ENCODE data around the gene UBL5. TPM values are rescaled to one million over a fixed set of nuclear protein-coding genes. Genes with fewer than 3 reads are reported as not detected.
A peak's percentile ranks its signal among the peaks of the same experiment; 100 is the strongest.
"Not testable (repeated sequence)": the region's sequence is repeated elsewhere in the genome, so short reads cannot be mapped to it uniquely, and the experiment has no call there.

Gene UBL5
- total RNA-seq, 1 donor from 2014 or later = 399 TPM

DNA sequence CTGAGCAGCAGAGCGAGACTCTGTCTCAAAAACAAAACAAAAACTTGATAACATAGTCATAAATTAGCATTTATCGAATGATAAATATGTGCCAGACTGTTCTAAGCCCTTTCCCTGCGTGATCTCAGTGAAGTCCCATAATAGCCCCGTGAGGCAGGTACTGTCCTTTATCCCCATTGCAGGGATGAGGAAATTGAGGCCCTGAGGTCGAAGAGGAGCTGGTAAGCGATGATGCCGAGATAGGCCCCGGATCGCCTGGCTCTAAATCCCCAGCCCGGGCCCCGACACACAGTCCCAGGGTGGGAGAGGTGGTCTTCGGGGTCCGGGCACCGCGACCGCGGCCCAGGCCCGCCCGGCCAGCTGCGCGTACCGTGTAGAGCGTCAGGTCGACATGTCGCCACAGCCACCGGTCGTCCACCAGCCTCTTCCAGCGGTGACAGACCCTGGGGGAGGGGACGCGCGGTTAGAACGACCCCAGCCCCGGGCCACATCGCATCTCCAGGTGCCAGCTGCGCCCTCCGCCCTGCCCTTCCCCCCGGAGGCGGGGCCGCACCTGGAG lies 9.5 kb upstream of the UBL5 start:
- peak overlapping the region; percentile 93 for H3K4me3 Mint-ChIP-seq (ENCODE audit: unreplicated experiment)
- H3K36me3 Mint-ChIP-seq (ENCODE audit: low read depth, unreplicated experiment) = peaks cover 35% of the 10 kb centered on the region
- peaks cover 11% of the 10 kb centered on the region for H3K4me1 Mint-ChIP-seq (ENCODE audit: unreplicated experiment)
- TF ChIP-seq, protein P1, sequence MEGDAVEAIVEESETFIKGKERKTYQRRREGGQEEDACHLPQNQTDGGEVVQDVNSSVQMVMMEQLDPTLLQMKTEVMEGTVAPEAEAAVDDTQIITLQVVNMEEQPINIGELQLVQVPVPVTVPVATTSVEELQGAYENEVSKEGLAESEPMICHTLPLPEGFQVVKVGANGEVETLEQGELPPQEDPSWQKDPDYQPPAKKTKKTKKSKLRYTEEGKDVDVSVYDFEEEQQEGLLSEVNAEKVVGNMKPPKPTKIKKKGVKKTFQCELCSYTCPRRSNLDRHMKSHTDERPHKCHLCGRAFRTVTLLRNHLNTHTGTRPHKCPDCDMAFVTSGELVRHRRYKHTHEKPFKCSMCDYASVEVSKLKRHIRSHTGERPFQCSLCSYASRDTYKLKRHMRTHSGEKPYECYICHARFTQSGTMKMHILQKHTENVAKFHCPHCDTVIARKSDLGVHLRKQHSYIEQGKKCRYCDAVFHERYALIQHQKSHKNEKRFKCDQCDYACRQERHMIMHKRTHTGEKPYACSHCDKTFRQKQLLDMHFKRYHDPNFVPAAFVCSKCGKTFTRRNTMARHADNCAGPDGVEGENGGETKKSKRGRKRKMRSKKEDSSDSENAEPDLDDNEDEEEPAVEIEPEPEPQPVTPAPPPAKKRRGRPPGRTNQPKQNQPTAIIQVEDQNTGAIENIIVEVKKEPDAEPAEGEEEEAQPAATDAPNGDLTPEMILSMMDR (IDR thresholded peaks at IDR 0.05; ENCODE audit: unreplicated experiment) = no peak
- DNase-seq (ENCODE audit: low spot score) = no peak
- H3K9me3 Mint-ChIP-seq (ENCODE audit: unreplicated experiment) = peaks cover 4% of the 10 kb centered on the region
- peaks cover 10% of the 10 kb centered on the region for H3K27me3 Mint-ChIP-seq (ENCODE audit: unreplicated experiment)
- H3K27ac Mint-ChIP-seq (ENCODE audit: unreplicated experiment) = peak overlapping the region; percentile 88

DNA sequence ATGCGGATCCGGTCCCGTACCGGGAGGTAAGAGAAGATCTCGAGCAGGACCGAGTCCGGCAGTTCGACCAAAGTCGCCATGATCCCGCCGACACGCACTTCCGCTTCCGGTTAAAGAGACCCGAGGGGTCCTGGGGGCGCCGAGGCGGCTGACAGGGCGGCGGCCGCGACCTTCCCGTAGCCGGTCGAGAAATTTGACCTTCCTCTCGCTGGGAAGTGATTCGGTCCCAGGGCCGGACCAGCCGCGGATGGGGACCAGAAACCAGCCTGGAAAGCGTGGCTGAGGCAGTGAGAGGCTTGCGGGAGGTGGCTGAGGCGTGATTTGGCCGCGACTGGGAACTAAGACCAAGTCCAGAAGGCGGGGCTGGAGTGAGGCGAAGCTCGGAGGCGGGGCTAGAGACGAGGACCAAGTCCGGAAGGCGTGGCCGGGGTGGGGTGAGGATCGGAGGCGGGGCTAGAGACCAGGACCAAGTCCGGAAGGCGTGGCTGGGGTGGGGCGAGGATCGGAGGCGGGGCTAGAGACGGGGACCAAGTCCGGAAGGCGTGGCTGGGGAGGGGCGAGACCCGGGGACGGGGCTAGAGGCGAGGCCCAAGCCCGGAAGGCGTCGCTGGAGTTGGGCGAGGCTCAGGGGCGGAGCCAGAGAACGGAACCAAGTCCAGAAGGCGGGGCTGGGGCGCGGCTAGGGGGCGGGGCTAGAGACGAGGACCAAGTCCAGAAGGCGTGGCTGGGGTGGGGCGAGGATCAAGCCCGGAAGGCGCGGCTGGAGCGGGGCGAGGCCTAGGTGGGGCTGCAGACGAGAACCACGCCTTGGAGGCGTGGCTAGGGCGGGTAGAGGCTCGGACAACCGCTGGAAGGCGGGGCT lies 8.8 kb upstream of the UBL5 start, which contains the start of gene FBXL12:
Gene FBXL12 (minus strand): TSS at position 346 of the 862 bp plus-strand sequence. CDS start 266 bp downstream, at position 80.
- H3K4me1 Mint-ChIP-seq (ENCODE audit: unreplicated experiment) = peaks cover 11% of the 10 kb centered on the region
- H3K4me3 Mint-ChIP-seq (ENCODE audit: unreplicated experiment) = peak within 1 kb of the TSS; percentile 93
- TF ChIP-seq, protein P1 (IDR thresholded peaks at IDR 0.05; ENCODE audit: unreplicated experiment) = no peak
- peaks cover 4% of the 10 kb centered on the region for H3K9me3 Mint-ChIP-seq (ENCODE audit: unreplicated experiment)
- peaks cover 10% of the 10 kb centered on the region for H3K27me3 Mint-ChIP-seq (ENCODE audit: unreplicated experiment)
- peaks cover 32% of the 10 kb centered on the region for H3K36me3 Mint-ChIP-seq (ENCODE audit: low read depth, unreplicated experiment)
- peak within 1 kb of the TSS; percentile 88 for H3K27ac Mint-ChIP-seq (ENCODE audit: unreplicated experiment)
- DNase-seq (ENCODE audit: low spot score) = peak; percentile 100

DNA sequence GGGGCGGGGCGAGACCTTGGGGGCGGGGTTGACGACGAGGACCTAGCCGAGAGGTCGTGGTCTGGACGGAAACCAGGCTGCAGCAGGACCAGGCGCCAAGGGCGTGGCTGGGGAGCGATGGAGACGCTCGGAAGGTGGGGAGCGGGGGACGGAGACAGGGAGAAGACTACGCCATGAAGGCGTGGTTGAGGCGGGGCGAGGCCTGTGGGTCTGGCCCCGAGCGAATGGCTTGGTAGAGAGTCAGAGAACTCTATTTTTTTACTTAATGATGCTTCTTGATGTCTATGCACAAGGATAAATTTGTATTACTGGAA lies 8.2 kb upstream of the UBL5 start:
- TF ChIP-seq, protein P1 (IDR thresholded peaks at IDR 0.05; ENCODE audit: unreplicated experiment) = no peak
- DNase-seq (ENCODE audit: low spot score) = no peak
- Mint-ChIP-seq H3K9me3 (ENCODE audit: unreplicated experiment) (peaks cover 4% of the 10 kb centered on the region), H3K4me1 (ENCODE audit: unreplicated experiment) (peaks cover 11% of the 10 kb centered on the region), H3K27ac (ENCODE audit: unreplicated experiment) (no peak overlapping the region), H3K36me3 (ENCODE audit: low read depth, unreplicated experiment) (peaks cover 30% of the 10 kb centered on the region), H3K4me3 (ENCODE audit: unreplicated experiment) (peak overlapping the region; percentile 93), H3K27me3 (ENCODE audit: unreplicated experiment) (peaks cover 10% of the 10 kb centered on the region)

DNA sequence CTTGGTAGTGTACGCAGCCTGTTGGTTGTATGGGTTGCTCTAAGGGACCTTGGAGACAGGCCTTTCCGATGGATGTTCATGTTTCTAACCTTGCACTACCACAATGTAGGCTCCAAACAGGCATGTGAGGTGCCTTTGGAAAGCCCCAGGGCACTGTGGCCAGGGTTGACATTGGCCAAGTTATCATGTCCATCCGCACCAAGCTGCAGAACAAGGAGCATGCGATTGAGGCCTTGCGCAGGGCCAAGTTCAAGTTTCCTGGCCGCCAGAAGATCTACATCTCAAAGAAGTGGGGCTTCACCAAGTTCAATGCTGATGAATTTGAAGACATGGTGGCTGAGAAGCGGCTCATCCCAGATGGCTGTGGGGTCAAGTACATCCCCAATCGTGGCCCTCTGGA lies 7.7 kb upstream of the UBL5 start:
- not testable (repeated sequence) for DNase-seq (ENCODE audit: low spot score); H3K9me3 Mint-ChIP-seq (ENCODE audit: unreplicated experiment); H3K27ac Mint-ChIP-seq (ENCODE audit: unreplicated experiment)
- H3K27me3 Mint-ChIP-seq (ENCODE audit: unreplicated experiment) = peaks cover 10% of the 10 kb centered on the region
- H3K4me1 Mint-ChIP-seq (ENCODE audit: unreplicated experiment) = peaks cover 11% of the 10 kb centered on the region
- H3K36me3 Mint-ChIP-seq (ENCODE audit: low read depth, unreplicated experiment) = peaks cover 26% of the 10 kb centered on the region
- H3K4me3 Mint-ChIP-seq (ENCODE audit: unreplicated experiment) = peak overlapping the region; percentile 93

DNA sequence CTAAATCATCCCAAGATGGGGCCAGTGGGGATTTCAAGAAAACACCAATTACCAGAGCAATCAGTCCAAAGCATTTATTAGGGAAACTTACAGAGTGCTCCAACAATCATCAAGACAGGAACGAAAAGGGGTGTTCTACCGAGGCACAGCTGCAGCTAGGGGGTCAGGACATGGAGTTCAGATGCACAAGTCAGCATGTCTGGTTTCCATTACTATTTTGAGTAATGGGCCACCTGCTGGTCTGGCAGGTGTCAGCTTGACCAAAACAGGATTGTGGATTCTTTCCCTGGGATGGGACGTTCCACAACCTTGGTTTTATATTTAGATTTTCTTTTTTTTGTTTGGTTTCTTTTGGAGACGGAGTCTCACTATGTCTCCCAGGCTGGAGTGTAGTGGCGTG lies 3.9 kb upstream of the UBL5 start:
- H3K4me1 Mint-ChIP-seq (ENCODE audit: unreplicated experiment) = peaks cover 20% of the 10 kb centered on the region
- no peak overlapping the region for H3K4me3 Mint-ChIP-seq (ENCODE audit: unreplicated experiment)
- H3K36me3 Mint-ChIP-seq (ENCODE audit: low read depth, unreplicated experiment) = peaks cover 4% of the 10 kb centered on the region
- H3K9me3 Mint-ChIP-seq (ENCODE audit: unreplicated experiment) = no peaks in the 10 kb centered on the region
- H3K27me3 Mint-ChIP-seq (ENCODE audit: unreplicated experiment) = peaks cover 17% of the 10 kb centered on the region
- TF ChIP-seq, protein P1 (IDR thresholded peaks at IDR 0.05; ENCODE audit: unreplicated experiment) = no peak
- no peak overlapping the region for H3K27ac Mint-ChIP-seq (ENCODE audit: unreplicated experiment)
- no peak for DNase-seq (ENCODE audit: low spot score)

Measured in endothelial cell (in vitro differentiated cells).